RCC 7860 (cell line): ENCODE results near the gene WDR19.
"Not testable (repeated sequence)": the region's sequence is repeated elsewhere in the genome, so short reads cannot be mapped to it uniquely, and the experiment has no call there.

ENCODE experiments used
- DNase-seq: peaks from one replicate; pipeline ENCODE4 v3.0.0-alpha.2; 2015; ENCODE audit warnings: low spot score
- FAIRE-seq: peaks from 2 replicates; lab custom pipeline; 2012; peaks lifted over from hg19 to GRCh38; lab: Jason Lieb, UNC

The WDR19 gene

DNA sequence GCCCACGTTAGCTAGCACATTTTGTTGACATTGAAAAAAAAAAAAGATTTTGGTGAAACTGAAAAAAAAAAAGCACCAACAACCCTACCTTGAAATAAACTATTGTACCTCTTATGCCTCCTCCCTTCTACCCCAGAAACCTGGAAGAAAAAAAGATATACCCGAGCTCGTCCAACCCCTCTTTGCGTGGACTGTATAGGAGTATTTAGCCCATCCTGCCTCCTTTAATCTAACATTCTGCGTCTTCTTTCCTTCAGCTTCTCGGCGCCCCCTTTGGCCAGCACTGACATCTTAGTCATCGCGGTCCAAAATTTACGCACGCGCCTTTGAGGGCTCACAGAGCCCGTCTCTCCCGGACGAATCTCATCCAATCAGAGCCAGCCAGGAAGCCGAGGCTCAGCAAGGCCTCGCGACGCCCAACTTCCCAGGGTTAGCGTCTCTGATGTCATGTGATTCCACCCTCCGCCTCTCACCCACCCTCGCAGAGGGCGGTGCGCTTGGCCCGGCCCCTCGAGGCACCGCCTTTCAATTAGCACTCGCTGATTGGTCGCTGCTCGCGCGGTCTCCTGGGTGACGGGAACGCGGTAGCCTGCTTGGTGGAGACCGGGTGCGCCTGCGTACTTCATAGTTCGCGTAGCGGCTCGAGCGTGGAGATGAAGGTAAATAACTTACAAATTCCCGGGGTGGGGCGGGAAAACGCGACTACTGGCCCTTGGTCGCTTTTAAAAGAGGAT, at the start of gene WDR19:
WDR19 (plus strand) TSS at position 625 of the 734 bp plus-strand sequence; CDS start at position 654, 29 bp downstream.
- DNase-seq (peak; percentile 98), FAIRE-seq (peak; percentile 98)

DNA sequence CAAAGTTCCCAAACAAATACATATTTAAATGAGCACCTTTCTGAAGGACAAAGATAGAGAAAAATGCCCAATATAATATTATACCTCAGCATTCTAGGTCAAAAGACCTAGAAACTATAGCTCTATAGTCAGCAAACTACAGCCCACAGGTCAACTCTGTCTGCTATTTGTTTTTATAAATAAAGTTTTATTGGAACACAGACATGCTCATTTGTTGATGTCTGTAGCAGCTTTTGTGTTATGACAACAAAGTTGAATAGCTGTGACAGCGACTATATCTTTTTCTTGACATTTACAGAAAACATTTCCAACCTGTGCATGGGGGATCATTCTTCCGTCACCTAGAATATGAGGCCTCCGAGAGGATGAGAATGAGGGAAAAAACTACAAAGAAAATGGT, 48.7 kb upstream of the WDR19 start:
- DNase-seq = no peak
- no peak for FAIRE-seq

DNA sequence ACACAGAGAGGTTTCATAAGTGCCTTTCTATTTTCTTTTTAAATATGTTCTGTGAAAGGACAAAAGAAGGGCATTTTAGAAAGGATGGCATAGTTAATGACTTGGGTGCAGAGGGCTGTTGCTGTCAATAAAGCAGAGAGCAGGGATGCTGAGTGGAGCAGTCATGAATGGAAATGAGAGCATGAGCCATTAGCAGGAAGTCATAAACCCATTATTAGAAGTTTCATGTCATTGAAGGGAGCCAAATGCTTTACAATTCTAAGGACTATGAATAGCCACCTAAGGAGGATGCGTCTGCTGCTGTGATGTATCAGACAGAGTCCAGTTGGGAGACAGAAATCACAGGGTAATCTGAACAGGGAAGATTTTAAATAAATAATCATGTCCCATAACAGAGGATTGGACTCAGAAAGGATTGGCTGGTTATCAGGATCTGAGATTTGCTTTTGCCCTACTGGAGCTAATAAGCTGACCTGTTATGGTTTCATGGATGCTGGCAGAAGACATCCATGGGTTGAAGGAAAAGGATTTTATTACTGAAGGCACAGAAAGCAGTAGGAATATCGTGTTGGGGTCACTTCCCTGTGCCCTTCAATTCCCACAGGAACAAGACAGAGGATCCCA, 47.5 kb upstream of the WDR19 start:
- no peak for FAIRE-seq
- no peak for DNase-seq

DNA sequence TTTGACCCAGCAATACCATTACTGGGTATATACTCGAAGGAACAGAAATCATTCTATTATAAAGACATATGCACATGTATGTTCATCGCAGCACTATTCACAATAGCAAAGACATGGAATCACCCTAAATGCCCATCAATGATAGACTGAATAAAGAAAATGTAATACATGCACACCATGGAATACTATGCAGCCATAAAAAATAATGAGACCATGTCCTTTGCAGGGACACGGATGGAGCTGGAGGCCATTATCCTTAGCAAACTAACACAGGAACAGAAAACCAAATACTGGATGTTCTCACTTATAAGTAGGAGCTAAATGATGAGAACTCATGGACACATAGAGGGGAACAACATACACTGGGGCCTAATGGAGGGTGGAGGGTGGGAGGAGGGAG, 44.1 kb upstream of the WDR19 start:
- not testable (repeated sequence) for FAIRE-seq, DNase-seq

DNA sequence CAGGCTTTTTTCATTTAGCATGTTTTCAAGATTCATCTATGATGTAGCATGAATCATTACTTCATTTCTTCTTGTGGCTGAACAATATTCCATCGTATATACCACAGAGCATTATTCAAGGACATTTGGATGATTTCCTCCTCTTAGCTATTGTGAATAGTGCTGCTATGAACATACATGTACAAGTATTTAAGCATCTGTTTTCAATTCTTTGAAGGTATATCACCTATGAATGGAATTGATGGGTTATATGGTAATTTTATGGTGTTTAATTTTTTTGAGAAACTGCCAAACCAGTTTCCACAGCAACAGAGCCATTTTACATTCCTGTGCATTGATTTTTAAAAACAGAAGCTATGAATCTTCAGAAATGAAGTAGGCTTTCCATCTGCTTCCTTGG, 36.1 kb upstream of the WDR19 start:
- DNase-seq (no peak), FAIRE-seq (no peak)

DNA sequence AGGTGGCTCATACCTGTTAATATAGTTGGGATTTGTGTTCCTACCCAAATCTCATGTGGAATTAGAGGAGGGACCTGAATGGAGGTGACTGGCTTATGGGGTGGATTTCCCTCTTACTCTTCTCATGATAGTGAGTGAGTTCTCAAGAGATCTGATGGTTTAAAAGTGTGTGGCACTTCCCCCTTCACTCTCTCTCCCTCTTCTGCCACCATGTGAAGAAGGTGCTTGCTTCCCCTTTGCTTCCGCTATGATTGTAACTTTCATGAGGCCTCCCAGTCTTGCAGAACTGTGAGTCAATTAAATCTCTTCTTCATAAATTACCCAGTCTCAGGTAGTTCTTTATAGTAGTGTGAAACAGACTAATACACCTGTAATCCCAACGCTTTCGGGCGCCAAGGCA, 28.3 kb upstream of the WDR19 start:
- no peak for FAIRE-seq

DNA sequence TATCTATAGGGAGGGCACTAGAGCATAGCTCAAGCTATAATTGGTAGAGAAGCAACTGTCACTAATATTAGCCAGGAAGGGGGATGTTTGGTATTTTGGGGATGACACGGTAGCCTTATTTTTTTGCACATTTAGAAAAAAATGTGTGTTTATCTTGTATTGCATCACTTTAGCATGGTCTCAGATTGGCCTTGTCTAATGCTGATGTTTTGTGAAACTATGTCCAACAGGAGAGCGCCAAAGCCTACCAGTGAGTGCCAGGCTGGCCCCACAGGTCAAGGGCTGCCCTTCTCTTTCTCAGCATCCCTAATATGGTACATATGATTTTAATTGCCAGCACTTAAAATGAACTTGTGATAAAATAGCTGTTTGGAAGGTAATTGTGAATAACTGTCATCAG, 24.8 kb upstream of the WDR19 start:
- DNase-seq (no peak), FAIRE-seq (no peak)

More for the DNA sequence above, 28.3 kb upstream of the WDR19 start:
- no peak for DNase-seq

DNA sequence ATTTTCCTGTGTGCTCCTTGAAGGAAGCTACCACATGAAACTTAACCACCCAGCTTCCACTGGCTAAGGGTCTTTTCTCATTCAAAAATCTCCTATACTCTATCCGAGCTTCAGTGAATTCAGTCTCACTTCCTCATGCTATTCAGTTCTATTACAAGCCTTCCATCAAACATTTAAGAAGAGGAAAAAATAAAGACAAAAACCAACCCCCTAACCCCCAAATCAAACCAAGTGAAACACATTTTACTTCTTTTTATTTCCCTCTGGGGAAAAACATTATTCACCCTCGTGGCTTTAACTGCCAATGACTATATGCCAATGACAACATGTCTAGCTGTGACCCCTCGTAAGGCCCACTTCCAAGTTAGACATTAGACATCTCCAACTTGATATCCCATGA, 16.2 kb upstream of the WDR19 start:
- no peak for FAIRE-seq

DNA sequence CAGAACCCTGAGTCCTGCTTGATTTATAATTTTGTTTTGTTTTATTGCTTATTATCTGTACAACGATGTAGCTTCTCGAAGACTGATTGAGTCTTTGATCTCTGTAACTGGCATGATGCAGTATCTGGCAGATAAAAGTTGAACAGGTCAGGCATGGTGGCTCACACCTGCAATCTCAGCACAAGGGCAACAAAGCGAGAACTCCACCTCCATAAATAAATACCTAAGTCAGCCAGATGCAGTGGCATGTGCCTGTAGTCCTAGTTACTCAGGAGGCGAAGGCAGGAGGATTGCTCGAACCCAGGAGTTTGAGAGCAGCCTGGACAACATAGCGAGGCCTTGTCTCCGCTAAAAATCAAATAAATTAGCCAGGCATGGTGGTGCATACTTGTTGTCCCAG, 15.7 kb upstream of the WDR19 start:
- no peak for FAIRE-seq
- no peak for DNase-seq

More for the DNA sequence above, 16.2 kb upstream of the WDR19 start:
- DNase-seq = no peak

DNA sequence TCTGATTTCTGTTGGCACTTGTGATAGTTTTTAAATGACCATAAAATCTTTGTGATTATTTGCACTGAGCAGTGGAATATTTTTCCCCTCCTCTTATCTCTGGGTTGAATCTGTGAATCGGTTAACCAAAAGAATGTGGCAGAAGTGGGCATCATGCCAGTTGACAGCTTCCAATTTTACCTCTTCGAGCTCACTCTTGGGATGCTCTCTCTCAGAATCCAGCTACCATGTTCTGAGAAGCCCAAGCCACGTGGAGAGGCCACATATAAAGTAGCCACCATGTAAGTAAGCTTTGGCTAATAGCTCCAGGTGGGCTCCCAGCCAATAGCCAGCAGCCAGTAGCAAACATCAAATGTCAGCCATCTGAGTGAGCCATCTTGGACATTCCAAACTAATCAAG, 12.9 kb upstream of the WDR19 start:
- DNase-seq (peak; percentile 11), FAIRE-seq (peak; percentile 25)

DNA sequence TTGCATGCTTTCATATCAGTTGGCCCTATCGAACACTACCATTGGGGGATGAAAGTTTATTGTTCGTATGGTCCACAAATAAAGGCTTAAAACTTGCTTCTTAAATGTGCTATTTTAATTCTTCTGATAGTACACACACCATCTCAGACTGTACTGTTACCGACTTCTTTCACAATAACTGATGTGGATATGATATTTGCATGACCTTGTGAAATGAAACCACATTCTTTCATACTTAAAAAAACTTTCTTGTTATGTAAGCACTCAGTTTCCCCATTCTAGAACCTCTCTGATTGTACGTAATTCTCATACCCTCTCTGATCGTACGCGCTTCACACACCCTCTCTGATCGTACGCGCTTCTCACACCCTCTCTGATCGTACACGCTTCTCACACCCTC, 12.0 kb upstream of the WDR19 start:
- no peak for FAIRE-seq
- no peak for DNase-seq

DNA sequence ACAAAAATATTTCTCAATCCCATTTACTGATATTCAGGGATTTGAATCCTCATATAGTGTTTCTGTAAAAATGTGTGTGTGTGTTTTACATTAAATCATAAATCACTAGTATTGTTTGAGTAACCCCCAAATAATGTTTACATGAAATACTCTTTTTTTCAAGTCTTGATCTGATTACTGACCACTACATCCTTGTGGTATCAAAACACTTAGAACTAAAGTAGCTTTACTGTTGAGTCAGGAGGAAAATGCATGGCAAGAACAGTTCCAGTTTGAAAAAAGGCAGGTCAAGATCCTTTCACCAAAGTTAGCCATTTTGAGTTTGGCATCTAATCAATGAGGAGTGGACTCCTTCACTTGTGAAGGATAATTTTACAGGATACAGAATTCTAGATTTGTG, 3.6 kb upstream of the WDR19 start:
- FAIRE-seq = no peak
- no peak for DNase-seq

DNA sequence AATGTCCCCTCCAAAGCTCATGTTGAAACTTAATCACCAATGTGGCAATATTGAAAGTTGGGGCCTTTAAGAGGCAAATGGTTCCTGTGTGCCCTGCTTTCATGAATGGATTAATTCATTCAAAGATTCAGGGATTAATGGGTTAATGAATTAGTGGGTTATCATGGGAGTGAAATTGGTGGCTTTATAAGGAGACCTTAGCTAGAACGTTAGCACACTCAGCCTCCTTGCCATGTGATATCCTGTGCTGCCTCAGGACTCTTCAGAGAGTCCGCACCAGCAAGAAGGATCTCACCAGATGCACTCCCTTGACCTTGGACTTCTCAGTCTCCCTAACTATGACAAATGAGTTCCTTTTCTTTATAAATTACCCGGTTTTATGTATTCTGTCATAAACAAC, 2.6 kb upstream of the WDR19 start:
- FAIRE-seq (no peak), DNase-seq (no peak)

DNA sequence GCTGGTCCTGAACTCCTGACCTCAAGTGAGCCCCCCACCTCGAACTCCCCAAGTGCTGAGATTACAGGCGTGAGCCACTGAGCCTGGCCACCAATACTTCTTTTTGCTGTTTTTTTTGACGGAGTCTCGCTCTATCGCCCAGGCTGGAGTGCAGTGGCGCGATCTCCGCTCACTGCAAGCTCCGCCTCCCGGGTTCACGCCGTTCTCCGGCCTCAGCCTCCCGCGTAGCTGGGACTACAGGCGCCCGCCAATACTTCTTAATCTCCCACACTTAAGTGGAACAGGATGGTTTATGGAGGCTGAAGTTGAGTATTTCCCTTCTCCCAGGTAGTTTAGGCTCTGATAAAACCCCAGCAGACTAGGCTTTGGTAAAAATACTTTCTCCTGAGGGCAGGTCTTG, 1.7 kb upstream of the WDR19 start:
- not testable (repeated sequence) for DNase-seq, FAIRE-seq

DNA sequence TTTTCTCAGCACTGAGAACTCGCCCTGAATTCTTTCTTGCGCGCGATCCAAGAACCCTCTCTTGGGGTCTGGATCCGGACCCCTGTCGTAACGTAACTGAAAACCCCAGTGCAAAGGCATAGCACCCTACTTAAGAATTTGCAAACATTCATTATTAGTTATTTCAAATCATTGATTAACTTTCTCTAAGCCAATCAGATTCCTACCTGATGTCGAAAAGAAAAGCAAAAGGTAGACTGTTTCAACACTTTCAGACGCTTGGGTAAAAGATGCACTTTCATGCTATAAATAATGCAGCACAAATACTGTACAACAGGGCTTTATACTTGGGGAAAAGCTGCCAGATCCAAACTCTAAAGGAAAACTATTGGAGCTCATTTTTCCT, 817 bp upstream of the WDR19 start:
- DNase-seq = no peak
- no peak for FAIRE-seq

DNA sequence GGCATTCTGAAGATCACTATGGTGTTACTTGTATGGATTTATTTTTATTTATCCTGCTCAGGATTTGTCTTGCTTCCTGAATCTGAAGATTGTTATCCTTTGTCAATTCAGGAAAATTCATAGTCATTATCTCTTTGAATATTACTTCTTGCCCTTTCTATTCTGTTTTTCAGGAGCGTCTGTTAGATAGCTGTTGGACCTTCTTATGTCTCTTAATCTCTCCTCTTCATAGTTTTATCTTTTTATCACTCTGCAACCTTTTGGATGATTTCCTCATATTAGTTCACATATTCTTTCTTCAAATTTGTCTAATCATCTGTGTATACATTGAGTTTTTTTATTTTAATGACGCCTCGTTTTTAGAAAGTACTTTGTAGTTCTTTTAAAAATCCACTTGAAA, 19.6 kb downstream of the WDR19 start:
- FAIRE-seq = no peak
- DNase-seq = no peak

DNA sequence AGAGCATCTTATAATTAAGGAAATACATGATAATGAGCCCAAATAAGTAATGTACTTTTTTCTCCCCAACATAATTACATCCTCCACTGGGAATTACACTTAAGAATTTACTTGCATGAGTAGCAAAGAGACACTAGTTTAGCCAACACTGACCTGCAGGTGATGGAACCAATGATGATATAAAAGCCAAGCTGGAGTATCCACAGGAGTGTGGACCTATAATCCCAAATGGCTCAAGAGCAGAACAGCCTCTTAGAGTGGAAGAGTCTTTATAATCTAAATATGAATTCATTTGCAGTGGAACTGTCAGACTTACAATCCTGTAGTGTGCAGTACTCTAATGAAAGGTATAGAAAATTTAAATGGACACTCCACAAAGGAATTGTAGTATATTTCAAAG, 22.2 kb downstream of the WDR19 start:
- no peak for FAIRE-seq
- DNase-seq = no peak

DNA sequence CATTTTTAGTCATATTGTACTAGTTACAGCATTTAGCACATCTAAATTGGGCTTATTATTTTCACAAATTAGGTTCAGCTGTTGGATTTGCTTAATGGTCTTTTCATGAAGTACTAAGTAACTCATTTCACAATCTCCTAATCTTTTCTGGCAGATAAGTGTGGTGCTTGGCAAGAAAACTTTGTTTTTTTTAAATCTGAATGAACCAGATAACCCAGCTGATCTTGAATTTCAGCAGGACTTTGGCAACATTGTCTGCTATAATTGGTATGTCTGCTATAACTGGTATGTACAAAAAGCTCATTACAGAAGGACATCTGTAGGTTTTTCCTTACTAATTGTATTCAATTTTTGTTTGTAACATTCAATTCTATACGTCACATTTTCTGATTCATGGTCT, 22.7 kb downstream of the WDR19 start:
- no peak for FAIRE-seq
- DNase-seq = no peak

DNA sequence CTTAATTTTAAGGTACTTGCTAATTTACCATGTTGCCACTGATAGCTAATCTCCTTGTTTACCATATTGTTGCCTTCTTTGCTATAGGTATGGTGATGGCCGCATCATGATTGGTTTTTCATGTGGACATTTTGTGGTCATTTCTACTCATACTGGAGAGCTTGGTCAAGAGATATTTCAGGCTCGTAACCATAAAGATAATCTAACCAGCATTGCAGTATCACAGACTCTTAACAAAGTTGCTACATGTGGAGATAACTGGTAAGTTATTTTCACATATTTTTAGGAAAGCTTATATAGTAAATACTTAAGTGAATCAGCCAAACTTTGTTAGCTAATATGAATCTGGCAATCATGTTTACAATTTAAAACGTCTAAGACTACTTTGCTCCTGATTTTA, 23.1 kb downstream of the WDR19 start:
- FAIRE-seq (no peak), DNase-seq (no peak)

DNA sequence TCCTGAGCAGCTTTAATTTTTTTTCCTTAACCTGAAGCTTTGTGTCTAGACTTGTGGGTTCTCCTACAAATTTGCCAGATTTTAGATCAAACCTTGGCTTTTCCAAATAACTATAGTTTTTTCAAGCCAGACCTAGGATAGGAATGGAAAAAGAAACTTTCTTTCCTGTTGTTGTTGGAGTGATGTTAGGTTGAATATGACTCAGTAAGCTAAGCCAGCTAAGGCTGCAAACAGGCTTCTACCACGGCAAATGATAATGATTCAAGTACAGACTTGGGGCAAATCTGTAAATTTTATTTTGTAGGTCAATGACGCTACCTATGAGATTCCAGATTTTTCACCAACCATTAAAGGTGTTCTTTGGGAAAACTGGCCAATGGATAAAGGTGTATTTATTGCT, 45.6 kb downstream of the WDR19 start:
- no peak for FAIRE-seq

DNA sequence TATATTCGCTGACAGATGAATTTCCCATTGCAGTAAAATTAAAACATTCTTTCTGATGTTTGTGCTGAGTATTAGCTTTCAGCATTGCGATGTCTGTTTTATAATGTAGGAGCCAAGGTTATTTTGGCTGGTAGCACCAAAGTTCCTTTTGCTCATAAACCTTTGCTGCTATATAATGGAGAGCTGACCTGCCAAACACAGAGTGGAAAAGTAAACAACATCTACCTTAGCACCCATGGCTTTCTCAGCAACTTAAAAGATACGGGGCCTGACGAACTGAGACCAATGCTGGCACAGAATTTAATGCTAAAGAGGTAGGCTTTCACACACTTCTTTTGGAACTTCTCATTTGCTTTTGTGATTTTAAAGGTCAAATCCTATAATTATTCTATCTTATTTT, 46.0 kb downstream of the WDR19 start:
- no peak for DNase-seq
- no peak for FAIRE-seq

More for the DNA sequence above, 45.6 kb downstream of the WDR19 start:
- DNase-seq = no peak

DNA sequence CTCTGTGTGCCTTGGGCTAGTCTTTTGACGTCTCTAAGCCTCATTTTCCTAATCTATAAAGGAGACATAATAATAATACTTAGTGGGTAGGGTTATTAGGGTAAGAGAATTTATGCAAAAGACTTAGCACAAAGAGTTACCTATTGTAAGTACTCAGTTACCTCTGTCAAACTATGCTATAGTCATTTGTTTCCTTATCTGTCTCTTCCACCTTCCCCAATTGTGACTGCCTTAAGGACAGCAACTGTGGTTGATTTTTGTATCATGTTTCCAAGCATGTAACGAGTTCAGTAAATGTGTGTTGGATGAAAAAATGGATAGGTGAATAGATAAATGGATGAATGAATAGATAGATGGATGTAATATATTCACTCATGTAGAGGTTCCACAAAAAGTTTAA, 48.1 kb downstream of the WDR19 start:
- no peak for FAIRE-seq

DNA sequence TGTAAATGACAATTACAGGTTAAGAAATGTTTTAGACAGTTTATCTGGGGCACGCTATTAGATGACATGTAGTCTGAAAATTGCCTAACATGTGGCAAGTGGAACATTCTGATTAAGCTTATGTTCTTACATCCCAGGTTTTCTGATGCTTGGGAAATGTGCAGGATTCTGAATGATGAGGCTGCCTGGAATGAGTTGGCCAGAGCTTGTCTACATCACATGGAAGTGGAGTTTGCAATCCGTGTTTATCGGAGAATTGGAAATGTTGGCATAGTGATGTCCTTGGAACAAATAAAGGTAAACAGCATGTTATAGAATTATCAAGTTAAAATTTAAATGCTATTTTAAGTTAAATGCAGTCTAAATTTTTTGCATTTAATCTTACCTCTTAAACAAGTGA, 49.3 kb downstream of the WDR19 start:
- DNase-seq (no peak), FAIRE-seq (no peak)

More for the DNA sequence above, 48.1 kb downstream of the WDR19 start:
- DNase-seq = no peak
